ENCODE results near the gene HERPUD1. TPM values are rescaled to one million over a fixed set of nuclear protein-coding genes. Genes with fewer than 3 reads are reported as not detected.
A peak's percentile ranks its signal among the peaks of the same experiment; 100 is the strongest.

Gene HERPUD1
- total RNA-seq, 5 donors from 2014 or later (not counting 1 experiment from before 2014, with no cell fraction given): 149 to 185 (median 167) TPM

- Mint-ChIP-seq H3K27ac (no peak overlapping the region), H3K36me3 (no peaks in the 10 kb centered on the region), H3K27me3 (peaks cover 0 to 6% of the 10 kb centered on the region in 2 donors), H3K4me1 (peaks cover 10 to 24% (median 19%) of the 10 kb centered on the region in 3 donors), H3K4me3 (no peak overlapping the region), H3K9me3 (peaks cover 0 to 5% (median 0%) of the 10 kb centered on the region in 3 donors)
- Histone ChIP-seq H3K27me3 (replicated peaks in 1 of 2; ENCODE audit: control insufficient read depth in 2 of 2, extremely low read depth in 1 of 2, insufficient read depth in 2 of 2, low read length in 1 of 2) (peaks cover 0 to 14% of the 10 kb centered on the region in 2 experiments), H3K27ac (ENCODE audit: low read length) (no peak overlapping the region), H3K4me3 (ENCODE audit: control insufficient read depth in 1 of 2, extremely low read depth in 1 of 2, low read length in 1 of 2) (no peak overlapping the region), H3K36me3 (ENCODE audit: control insufficient read depth in 2 of 2, extremely low read depth in 1 of 2, insufficient read depth in 1 of 2, low read length in 1 of 2) (no peaks in the 10 kb centered on the region), H3K4me1 (ENCODE audit: control insufficient read depth in 1 of 2, extremely low read depth in 1 of 2, insufficient read depth in 2 of 2, low read length in 2 of 2) (peaks cover 5 to 16% of the 10 kb centered on the region in 2 experiments), H3K9me3 (no peaks in the 10 kb centered on the region)
- no peak for ATAC-seq (replicated peaks in 1 of 4)
- 82% methylated on average over 7 of the region's 7 CpGs for whole genome bisulfite sequencing (ENCODE audit: insufficient coverage)
- ChIA-PET POLR2A (no interaction called here), CTCF (no interaction called here)
- no peak for DNase-seq
These were observed 22.4 kb upstream of the HERPUD1 start for GRCh38 chr16:56909527-56909979.

DNA sequence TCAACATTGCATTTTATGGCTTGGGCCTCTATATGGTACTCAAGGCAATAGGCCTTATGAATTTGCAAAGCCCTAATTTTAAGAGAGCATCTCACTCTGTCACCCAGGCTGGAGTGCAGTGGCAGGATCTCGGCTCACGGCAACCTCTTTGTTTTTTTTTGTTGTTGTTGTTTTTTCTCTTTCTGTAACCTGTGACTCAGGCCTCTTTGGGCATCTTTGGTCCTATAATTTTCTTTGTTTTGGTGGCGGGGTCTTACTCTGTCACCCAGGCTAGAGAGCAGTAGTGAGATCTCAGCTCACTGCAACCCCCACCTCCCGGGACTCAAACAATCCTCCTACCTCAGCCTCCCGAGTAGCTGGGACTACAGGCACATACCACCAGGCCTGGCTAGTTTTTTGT is 21.8 kb upstream of the HERPUD1 start:
- Histone ChIP-seq H3K27ac (ENCODE audit: low read length) (no peak overlapping the region), H3K4me1 (ENCODE audit: control insufficient read depth in 1 of 2, extremely low read depth in 1 of 2, insufficient read depth in 2 of 2, low read length in 2 of 2) (peaks cover 5 to 16% of the 10 kb centered on the region in 2 experiments), H3K9me3 (no peaks in the 10 kb centered on the region), H3K27me3 (replicated peaks in 1 of 2; ENCODE audit: control insufficient read depth in 2 of 2, extremely low read depth in 1 of 2, insufficient read depth in 2 of 2, low read length in 1 of 2) (peaks cover 0 to 12% of the 10 kb centered on the region in 2 experiments), H3K36me3 (ENCODE audit: control insufficient read depth in 2 of 2, extremely low read depth in 1 of 2, insufficient read depth in 1 of 2, low read length in 1 of 2) (no peaks in the 10 kb centered on the region), H3K4me3 (ENCODE audit: control insufficient read depth in 1 of 2, extremely low read depth in 1 of 2, low read length in 1 of 2) (no peak overlapping the region)
- no peak overlapping the region for H3K27ac Mint-ChIP-seq
- H3K27me3 Mint-ChIP-seq: peaks cover 0 to 6% of the 10 kb centered on the region in 2 donors
- ATAC-seq (replicated peaks in 1 of 4) (no peak), DNase-seq (no peak)
- ChIA-PET CTCF (interaction anchor here in 1 of 2 donors (0.7 kb wide), 1 partner anchor 997 kb away, joined by 8 read pairs; no protein-coding TSS in a partner anchor), POLR2A (no interaction called here)
- no peak overlapping the region for H3K4me3 Mint-ChIP-seq
- peaks cover 0 to 5% (median 0%) of the 10 kb centered on the region in 3 donors for H3K9me3 Mint-ChIP-seq
- WGBS (ENCODE audit: insufficient coverage): no CpG with 5 or more reads among the region's 5 CpGs
- H3K36me3 Mint-ChIP-seq: no peaks in the 10 kb centered on the region
- peaks cover 10 to 24% (median 19%) of the 10 kb centered on the region in 3 donors for H3K4me1 Mint-ChIP-seq

DNA sequence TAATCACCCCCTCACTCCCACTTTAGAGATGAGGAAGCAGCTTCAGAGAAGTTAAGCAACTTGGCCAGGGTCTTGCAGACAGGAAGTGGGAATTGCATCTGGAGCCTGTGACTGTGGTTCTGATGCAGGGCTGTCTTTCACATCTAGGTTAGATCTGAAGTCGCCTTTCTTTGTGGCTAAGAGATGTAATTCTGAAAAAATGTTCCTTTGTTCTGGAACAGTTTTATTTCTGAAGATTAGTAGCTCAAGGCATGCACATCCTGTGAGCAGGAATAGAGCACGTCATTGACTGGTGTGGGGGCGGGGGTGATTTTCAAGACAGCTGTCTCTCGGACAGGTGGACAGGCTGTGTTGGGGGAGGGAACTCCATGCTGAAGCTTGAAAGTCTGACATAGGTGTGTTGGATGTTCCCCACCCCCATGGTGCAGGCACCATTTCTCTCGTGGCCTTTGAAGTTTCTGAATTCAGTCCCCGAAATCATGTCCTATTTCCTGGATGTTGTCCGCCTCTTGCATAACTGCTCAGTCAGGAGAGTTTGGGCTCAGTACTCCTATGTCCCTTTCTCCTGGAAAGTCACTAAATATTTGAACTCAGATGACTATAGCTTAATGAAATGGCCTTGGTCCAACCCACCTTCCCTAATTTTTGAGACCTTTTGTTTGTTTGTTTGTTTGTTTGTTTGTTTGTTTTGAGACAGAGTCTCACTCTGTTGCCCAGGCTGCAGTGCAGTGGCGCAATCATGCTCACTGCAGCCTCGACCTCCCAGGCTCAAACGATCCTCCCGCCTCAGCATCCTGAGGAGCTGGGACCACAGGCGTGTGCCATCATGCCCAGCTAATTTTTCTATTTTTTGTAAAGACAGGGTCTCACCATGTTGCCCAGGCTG is 21.0 kb upstream of the HERPUD1 start:
- H3K36me3 ChIP-seq (ENCODE audit: control insufficient read depth in 2 of 2, extremely low read depth in 1 of 2, insufficient read depth in 1 of 2, low read length in 1 of 2): no peaks in the 10 kb centered on the region
- Mint-ChIP-seq H3K36me3 (no peaks in the 10 kb centered on the region), H3K4me3 (no peak overlapping the region), H3K9me3 (peaks cover 0 to 5% (median 0%) of the 10 kb centered on the region in 3 donors), H3K4me1 (peaks cover 10 to 26% (median 19%) of the 10 kb centered on the region in 3 donors), H3K27ac (peak overlapping the region; percentile 4 to 36), H3K27me3 (peaks cover 0 to 6% of the 10 kb centered on the region in 2 donors)
- POLR2A ChIA-PET: no interaction called here
- H3K4me1 ChIP-seq (ENCODE audit: control insufficient read depth in 1 of 2, extremely low read depth in 1 of 2, insufficient read depth in 2 of 2, low read length in 2 of 2): peaks cover 5 to 16% of the 10 kb centered on the region in 2 experiments
- H3K9me3 ChIP-seq: no peaks in the 10 kb centered on the region
- H3K4me3 ChIP-seq (ENCODE audit: control insufficient read depth in 1 of 2, extremely low read depth in 1 of 2, low read length in 1 of 2): no peak overlapping the region
- peak in 1 of 35 experiments; percentile 5 for DNase-seq
- CTCF ChIA-PET: interaction anchor here in 1 of 2 donors (0.7 kb wide), 2 partner anchors 16 to 996 kb away, joined by 3 to 8 read pairs; no protein-coding TSS in a partner anchor
- H3K27ac ChIP-seq (ENCODE audit: low read length): no peak overlapping the region
- WGBS (ENCODE audit: insufficient coverage): 66% methylated on average over 11 of the region's 12 CpGs
- no peak for ATAC-seq (replicated peaks in 1 of 4)
- H3K27me3 ChIP-seq (replicated peaks in 1 of 2; ENCODE audit: control insufficient read depth in 2 of 2, extremely low read depth in 1 of 2, insufficient read depth in 2 of 2, low read length in 1 of 2): peaks cover 0 to 9% of the 10 kb centered on the region in 2 experiments

GRCh38 chr16:56911771-56912571 is 20.0 kb upstream of the HERPUD1 start:
- H3K4me1 Mint-ChIP-seq: peaks cover 17 to 37% (median 26%) of the 10 kb centered on the region in 3 donors
- 84% methylated on average over 19 of the region's 22 CpGs for WGBS (ENCODE audit: insufficient coverage)
- H3K4me3 Mint-ChIP-seq: no peak overlapping the region
- H3K36me3 Mint-ChIP-seq: no peaks in the 10 kb centered on the region
- Histone ChIP-seq H3K36me3 (ENCODE audit: control insufficient read depth in 2 of 2, extremely low read depth in 1 of 2, insufficient read depth in 1 of 2, low read length in 1 of 2) (no peaks in the 10 kb centered on the region), H3K4me1 (ENCODE audit: control insufficient read depth in 1 of 2, extremely low read depth in 1 of 2, insufficient read depth in 2 of 2, low read length in 2 of 2) (peaks cover 5 to 26% of the 10 kb centered on the region in 2 experiments), H3K27me3 (replicated peaks in 1 of 2; ENCODE audit: control insufficient read depth in 2 of 2, extremely low read depth in 1 of 2, insufficient read depth in 2 of 2, low read length in 1 of 2) (peaks cover 0 to 9% of the 10 kb centered on the region in 2 experiments), H3K4me3 (ENCODE audit: control insufficient read depth in 1 of 2, extremely low read depth in 1 of 2, low read length in 1 of 2) (no peak overlapping the region), H3K9me3 (no peaks in the 10 kb centered on the region), H3K27ac (ENCODE audit: low read length) (no peak overlapping the region)
- peaks cover 0 to 6% of the 10 kb centered on the region in 2 donors for H3K27me3 Mint-ChIP-seq
- CTCF ChIA-PET: no interaction called here
- POLR2A ChIA-PET: no interaction called here
- peak overlapping the region in 1 of 2 donors; percentile 36 for H3K27ac Mint-ChIP-seq
- ATAC-seq (replicated peaks in 1 of 4) (no peak), DNase-seq (peak in 1 of 35 experiments; percentile 24)
- H3K9me3 Mint-ChIP-seq: peaks cover 0 to 5% (median 0%) of the 10 kb centered on the region in 3 donors

GRCh38 chr16:56912746-56913708 is 18.9 kb upstream of the HERPUD1 start:
- ChIA-PET POLR2A (no interaction called here), CTCF (no interaction called here)
- no peak for ATAC-seq (replicated peaks in 1 of 4)
- H3K4me1 Mint-ChIP-seq: peaks cover 24 to 44% (median 35%) of the 10 kb centered on the region in 3 donors
- H3K36me3 Mint-ChIP-seq: no peaks in the 10 kb centered on the region
- no peak overlapping the region for H3K4me3 Mint-ChIP-seq
- H3K9me3 Mint-ChIP-seq: no peaks in the 10 kb centered on the region
- no peak overlapping the region for H3K27ac ChIP-seq (ENCODE audit: low read length)
- no peak overlapping the region for H3K4me3 ChIP-seq (ENCODE audit: control insufficient read depth in 1 of 2, extremely low read depth in 1 of 2, low read length in 1 of 2)
- WGBS (ENCODE audit: insufficient coverage): 78% methylated on average over 9 of the region's 18 CpGs
- no peaks in the 10 kb centered on the region for H3K9me3 ChIP-seq
- peak overlapping the region in 1 of 2 donors; percentile 29 for H3K27ac Mint-ChIP-seq
- peaks cover 7 to 34% of the 10 kb centered on the region in 2 experiments for H3K4me1 ChIP-seq (ENCODE audit: control insufficient read depth in 1 of 2, extremely low read depth in 1 of 2, insufficient read depth in 2 of 2, low read length in 2 of 2)
- no peaks in the 10 kb centered on the region for H3K36me3 ChIP-seq (ENCODE audit: control insufficient read depth in 2 of 2, extremely low read depth in 1 of 2, insufficient read depth in 1 of 2, low read length in 1 of 2)
- H3K27me3 Mint-ChIP-seq: peaks cover 0 to 6% of the 10 kb centered on the region in 2 donors
- peaks cover 0 to 9% of the 10 kb centered on the region in 2 experiments for H3K27me3 ChIP-seq (replicated peaks in 1 of 2; ENCODE audit: control insufficient read depth in 2 of 2, extremely low read depth in 1 of 2, insufficient read depth in 2 of 2, low read length in 1 of 2)
- no peak for DNase-seq
